ENCODE measurements around the gene RGMA.

RGMA gene

DNA sequence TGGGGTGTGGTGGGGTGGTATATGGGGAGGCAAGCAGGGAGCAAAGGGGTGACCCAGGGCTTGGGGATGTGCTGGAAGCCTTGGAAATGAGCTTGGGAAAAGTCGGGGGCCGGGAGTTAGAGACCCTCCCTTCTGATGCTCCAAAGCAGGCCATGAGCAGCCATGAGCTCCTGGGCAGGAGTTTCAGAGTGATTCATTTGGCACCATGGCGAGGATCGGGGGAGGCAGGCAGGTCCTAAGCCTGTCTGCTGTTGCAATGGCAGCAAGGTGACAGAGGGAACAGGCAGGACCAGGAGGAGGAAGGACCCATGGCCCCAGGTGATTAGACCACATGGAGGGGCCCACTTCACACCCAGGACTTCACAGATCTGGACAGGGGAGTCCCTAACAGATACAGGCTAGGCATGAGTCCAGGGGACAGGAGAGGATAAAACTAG is 21.3 kb downstream of the RGMA start:
- no peak for DNase-seq

DNA sequence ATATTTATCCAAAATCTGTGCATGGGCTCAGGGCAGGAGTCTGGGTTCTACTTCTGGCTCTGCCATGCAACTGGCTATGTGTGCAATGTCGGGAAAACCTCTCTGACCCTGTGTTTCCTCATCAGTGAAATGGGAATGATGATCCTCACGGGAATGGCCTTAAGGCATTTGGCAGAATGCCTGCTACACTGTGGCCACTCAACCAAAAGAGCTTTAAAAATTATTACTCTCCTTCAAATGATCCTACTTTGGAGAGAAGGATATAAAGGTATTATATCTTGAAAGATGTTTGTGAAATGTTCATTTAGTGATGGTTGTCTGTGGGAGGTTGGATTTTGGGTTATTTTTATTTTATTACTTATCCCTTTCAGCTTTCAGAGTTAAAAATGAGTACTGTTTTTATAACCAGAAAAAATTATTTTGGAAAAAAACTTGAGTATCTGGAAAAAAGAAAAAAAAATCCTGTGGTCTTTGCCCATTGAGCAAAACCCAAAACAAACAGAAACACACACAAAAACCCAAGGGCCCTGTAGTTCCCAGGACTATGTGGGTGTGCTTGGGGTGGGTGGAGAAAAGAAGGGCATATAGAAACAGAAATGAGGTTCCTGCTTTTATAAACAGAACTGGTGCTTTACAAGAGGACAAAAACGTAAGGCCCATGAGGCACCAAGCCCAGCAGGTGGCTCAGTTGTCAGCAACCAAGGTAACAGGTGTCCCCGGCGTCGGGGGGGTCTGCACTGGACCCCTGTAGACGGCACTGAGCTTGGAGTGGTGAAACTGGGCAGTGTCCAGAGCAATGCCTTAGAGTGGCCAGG is 22.0 kb downstream of the RGMA start:
- DNase-seq, result no peak

DNA sequence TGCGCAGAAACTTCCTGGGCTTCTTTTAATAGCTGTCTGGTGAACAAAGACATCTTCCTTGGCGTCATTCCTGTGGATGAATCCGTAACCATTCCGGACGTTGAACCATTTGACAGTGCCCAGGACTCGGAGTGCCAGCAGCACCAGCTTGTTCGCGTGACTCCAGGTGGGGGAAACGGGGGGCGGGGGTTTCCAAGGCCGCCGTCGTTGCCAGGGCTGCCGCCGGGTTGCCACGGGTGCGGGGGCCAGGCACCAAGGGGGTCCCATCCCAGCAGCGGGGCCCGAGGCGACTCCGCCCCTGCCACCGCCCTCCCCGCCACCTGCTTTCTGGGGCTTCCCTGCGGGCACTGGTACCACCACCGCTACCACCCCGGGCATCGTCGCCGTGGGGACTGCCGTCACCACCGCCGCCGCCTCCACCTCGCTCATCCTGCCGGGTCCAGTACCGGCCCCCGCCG is 22.8 kb downstream of the RGMA start:
- peak in 3 of 56 donors; percentile 47 to 51 (median 49) for DNase-seq

DNA sequence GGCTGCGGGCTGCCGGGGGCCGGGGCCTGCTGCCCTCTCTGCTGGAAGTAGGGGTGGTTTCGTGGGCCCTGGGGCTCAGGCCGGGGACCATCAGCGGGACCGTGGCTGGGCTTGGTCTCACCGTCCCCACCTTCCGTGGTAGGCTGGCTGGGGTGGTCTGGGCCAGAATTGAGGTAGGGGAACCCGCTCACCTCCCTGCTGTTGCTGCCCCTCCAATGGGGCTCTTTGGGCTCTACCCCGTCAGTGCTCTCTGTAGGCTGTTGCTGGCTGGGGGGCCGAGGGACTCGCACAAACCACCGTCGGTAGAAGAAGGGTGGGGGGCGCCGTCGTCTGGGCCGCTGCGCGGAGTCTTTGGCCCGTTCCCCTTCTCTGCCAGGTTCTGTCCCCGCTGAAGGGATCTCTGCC is 23.4 kb downstream of the RGMA start:
- no peak for DNase-seq

DNA sequence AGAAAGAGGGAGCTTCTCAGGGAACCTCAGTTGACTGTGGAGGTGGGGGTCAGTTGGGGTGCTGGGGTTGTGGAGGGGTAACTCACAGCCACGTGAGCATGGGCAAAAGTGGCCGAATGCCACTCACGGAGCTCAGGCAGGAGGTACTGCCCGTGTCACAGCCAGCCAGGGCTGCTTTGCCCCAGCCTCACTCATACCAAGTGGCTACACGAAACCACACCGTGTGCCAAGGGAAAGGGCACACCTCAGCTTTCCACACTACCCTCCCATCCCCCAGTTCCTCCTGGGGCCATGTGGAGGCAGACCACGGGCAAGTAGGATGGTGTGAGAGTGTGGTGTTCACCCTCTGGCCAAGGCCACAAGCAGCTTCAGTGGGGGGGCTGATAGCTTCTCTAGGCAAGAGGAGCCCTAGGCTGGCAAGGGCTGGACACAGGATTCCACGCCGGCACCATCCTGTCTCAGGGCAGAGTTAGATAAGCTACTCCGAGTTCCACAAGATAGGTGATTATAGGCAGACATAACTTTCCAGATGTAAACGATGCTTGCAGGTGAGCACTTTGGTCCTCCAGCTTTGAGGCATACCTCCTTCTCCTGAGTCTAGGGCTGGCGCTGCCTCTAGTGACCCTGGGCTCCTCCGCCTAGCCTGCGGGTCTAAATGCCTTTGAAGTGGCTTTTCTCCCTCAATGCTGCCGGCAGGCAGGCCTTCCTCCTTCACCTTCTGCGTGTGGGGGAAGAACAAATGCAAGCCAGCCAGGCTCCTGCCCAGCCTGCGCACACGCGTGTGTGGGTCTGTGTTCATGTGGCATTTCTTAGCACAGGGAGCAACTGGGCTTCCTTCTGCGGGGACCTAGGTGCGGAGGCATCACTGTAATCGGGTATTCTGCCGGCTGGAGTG is 25.0 kb downstream of the RGMA start:
- DNase-seq, result no peak

DNA sequence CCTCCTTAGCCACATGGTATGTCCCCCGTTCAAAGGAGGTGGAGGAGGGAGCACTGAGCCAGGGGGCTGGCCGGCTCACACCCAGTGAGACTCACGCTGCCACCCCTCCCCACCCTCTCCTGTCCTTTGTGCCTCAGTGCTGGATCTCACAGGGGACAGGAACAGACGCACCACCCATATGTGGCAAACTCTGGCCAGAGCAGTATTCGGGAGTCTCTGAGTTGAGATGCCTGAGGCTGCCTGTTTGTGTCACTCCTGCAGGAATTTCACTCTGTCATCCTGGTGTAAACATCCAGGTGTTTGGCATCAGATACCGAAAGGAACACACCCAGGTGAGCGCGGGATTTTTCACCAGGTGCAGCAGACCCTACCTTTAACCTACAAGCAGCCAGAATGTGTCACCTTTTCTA is 25.7 kb downstream of the RGMA start:
- DNase-seq, result peak in 1 of 56 donors; percentile 21

DNA sequence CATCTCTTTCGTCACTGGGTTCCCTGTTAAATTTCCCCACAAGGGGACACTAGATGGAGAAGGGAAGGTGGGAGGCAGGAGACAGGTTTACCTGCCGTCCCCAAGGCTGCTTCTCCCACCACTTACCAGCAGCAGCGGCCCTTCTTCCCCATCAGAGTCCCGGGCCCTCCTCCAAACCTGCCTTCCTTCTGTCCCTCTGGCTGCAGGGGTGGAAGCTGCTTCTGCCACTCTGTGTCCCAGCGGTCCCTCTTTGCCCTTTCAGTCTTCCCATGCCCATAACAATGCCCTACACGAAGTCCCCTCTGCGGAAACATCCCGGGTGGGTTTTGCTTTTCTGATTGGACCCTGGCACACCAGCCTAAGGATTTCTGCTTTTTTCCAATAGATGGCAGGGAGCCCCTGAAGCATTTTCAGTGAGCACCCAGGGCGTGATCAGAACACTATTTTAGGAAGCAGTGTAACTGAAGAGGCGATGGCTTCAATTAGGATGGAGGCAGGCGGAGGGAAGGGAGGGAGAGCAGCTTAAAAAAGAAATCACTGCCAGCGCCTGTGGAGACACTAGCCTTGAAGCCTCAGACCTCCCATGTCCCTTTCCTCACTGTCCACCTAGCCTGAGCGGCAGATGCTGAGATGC is 26.3 kb downstream of the RGMA start:
- peak in 1 of 56 donors; percentile 18 for DNase-seq

DNA sequence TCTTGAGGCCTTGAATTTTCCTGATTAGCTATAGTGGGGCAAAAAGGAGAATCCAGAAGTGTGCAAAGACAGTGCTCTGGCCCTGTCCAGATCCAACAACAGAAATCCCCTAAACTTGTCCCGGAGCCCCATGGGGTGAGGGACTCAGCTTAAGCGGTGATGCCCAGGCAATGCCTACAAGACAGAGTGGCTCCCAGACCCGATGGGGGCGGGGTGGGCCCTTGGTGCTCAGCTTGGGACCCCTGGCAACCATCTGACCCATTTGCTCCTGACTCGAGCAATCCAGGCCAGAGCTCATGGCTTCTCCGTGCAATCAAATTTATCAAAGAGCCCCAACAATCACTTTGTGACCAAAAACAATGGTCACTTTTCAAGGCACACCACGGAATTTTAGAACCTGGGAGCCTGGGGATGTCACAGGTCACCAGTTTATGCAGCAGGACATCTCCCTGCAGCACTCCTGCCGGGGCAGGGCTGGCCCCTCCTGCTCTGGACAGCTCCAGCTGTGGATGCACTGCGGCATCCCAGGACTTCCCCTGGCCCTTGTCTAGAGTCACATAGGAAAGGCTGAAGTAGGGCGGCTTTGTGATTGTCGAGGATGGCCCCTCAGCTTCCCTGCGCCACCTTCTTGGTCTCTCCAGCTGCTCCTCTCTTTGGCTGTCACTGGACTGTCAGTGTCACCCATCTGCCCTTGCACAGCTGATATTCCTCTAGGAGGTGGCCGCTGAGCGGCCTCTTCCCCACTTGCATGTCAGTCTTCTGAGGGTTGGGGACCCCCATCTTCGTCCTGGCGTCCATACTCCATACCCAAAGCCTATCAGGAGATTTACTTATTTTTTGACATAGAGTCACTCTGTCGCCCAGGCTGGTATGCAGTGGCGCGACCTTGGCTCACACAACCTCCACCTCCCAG is 28.4 kb downstream of the RGMA start:
- no peak for DNase-seq

DNA sequence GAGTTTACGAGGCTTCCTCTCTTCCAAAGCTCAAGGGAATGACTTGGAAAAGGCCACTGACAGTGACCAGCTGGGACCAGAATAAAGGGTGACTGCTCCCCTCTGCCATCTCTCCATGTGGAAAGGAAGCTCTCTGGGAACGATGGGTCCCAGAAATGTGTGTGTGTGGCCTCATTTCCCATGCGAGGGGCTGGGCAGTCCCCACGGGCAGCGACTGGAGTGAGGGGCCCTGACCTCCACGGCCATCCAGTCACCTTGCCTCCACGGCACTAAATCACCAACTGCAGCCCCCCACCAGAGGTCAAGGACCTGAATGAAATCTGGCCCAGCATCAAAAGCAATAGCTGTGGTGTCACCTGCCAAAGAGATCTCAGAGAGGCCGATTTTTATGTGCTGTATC is 29.6 kb downstream of the RGMA start:
- no peak for DNase-seq

DNA sequence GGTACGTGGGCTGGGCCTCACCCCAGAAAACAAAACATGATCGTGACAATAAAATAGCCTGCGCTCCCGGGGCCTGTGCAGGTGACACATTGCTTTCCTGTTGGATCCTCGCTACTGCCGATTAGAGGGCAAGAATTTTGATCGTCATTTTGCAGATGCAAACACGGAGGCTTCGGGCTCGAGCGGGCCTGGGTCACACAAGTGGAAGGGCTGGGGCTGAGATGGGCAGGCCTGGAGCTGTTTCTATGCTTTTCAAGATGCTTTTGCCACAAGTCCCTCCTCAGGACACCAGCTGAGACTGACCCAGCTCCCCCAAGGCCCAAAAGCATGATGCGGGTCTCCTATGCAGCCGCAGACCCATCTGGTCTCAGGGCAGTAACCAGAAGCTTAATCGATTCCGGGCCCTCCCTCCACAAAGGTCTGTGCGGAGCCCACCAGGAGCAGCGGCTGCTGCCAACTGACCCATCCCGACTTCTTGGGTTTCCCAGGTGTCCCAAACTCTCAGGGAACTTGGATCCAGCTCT is 30.0 kb downstream of the RGMA start:
- no peak for DNase-seq

DNA sequence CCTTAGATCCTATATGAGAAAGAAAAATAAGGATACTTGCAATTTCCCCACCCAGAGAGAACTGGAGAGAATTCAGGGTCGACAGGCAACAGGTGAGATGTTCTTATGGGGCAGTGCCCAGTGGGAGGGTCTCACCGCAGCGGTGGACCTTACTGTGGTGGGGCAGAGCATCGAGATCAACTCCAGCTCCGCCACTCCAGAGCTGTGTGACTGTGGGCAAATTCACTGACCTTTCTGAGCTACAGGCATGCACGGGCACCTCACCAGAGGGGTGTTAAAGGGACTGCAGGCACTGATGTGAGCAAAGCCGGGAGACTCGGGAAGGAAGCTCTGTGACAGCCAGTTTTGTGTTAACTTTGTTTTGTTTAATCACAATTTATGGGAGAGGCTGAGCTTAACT is 30.9 kb downstream of the RGMA start:
- no peak for DNase-seq

DNA sequence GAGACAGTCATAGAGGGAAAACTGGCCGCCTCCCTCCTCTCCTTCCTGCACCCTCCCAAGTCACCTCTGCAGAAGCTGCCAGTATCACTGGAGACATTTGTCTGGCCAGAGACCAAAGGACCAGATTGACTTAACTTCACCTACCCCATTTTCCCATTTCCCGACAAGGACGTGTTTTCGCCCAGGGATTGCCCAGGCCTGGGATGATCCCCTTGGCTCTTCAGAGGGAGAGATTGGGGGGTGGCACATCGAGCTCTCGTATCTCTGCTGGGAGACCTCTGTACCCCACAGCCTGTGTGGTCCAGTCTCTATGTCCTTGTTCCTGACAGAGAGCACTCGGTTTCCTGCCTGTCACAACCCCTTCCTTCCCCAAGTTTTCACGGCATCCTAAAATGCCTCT is 31.4 kb downstream of the RGMA start:
- DNase-seq, result no peak

DNA sequence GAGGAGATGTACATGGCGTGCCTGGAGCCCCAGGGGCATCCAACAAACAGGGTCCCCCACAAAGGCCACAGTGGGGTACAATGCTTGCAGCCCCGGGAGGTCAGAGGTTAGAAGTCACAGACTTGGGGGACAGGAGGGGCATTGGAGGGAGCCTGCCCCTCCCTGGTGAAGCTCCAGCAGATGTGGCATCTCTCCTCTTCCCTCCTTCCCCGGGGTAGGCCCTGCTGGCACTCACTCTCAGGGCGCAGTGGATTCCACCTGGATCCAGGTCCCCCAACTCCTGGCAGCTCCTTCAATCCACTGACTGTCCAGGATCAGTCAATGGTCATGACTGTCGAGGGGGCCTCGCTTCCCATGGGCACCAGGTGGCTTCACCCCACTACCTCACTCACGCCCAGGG is 32.2 kb downstream of the RGMA start:
- no peak for DNase-seq

DNA sequence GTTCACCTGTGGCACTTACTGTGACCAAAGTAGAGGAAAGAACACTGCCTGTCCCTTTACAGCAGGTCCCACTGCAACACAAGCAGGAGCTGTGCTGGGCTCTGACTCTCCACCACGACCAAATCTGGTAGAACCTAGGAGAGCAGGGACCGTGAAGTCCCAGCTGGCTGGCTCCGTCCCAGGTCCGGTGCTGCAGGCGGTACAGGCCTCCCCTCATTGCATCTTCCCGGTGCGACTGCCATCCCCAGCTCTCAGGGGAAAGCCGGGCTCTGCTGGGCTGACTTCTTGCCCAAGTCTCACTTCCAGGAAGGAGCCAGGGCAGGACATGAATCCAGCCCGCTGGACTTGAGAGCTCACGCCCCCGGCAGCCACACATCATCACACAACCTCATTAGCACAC is 33.8 kb downstream of the RGMA start:
- DNase-seq, result no peak

DNA sequence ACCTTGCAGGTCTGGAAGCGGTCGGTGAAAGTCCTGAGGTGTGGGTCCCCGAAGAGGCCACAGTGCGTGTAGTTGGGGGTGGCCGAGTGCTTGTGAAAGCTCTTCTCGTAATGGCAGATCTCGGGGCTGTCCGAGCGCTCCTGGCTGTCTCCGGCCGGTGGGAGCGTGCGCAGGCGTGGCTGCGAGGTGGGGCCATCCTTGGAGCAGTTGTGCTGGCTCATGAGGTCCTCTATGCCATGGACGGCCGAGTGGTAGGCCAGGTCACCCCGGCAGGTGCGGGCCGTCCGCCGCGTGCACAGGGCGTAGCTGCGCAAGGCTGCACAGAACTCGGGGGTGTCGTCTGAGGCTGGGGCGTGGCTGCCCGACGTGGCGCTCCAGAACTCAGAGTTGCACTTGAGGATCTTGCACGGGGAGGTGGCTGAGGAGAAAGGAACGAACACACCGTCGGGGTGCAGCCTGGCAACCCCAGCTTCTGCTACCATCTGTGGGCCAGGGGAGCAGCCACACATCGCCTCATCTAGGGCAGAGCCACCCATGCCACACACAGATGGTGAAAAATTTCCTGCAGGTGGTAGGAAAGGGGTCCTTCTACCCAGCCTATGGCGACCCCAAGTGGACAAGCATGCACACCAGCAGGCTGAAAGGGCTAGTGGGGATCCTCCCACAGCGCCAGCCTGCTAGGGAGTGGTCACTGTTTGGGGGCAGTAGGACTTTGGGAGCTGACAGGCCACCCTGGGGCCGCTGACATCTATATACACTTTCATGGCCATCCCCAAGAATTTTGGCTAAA is 36.7 kb downstream of the RGMA start:
- DNase-seq, result no peak

DNA sequence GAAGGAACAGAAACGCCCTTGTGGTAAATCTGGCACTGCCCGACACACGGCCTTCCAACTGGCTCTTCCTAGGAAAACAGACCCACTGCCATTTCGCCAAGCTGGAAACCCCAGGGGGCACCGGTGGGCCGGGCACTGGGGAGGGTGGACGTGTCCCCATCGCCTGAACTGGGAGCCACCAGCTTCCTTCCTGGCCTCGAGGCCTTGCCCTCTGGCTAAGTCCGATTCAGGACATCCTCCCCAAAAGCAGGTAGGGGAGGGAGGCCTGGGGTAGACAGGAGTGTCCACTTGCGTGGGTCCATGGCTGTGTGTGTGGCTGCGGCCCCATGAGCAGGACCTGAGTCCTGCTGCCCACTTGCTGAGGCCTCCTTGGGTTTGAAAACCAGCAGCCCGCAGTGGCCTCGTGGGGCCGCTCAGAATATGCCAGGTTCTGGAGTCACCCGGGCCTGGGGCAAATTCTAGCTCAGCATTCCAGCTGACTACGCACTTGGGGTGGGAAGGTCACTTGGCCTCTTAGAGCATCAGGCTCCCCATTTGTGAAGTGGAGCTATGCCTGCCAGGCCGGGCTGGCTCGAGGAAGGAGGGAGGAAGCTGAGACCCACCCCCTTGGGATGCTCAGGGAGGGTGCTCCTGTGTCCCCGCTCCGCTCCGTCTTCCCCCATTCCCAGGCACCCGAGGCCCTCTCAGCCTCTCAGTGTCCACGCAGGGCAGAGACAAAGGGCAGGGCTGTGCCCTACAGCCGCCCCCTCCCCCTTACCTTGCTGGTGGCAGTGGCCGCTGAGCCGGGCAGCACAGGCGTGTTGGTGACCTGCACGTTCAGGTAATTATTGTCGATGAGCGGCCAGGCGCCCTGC is 37.5 kb downstream of the RGMA start:
- peak in 2 of 56 donors; percentile 25 to 31 for DNase-seq

DNA sequence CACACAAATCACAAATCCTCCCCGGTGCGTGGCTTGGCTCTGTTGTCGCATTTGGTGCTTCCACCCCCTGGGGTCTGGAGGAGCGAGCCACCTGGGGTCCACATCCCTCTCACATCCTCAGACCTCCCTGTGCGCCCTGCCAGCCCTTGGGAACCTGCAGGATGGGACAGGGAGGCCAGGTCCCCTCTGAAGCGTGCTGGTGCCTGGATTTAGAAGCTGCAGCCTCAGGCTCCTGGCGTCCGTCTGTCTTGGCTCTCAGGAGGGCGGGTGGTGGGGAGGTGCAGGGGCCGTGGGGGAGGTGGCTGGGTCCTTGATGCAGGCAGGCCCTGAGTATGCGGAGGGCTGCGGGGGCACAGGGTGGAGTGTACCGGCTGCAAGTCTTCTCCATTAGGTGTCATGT is 38.4 kb downstream of the RGMA start:
- no peak for DNase-seq

DNA sequence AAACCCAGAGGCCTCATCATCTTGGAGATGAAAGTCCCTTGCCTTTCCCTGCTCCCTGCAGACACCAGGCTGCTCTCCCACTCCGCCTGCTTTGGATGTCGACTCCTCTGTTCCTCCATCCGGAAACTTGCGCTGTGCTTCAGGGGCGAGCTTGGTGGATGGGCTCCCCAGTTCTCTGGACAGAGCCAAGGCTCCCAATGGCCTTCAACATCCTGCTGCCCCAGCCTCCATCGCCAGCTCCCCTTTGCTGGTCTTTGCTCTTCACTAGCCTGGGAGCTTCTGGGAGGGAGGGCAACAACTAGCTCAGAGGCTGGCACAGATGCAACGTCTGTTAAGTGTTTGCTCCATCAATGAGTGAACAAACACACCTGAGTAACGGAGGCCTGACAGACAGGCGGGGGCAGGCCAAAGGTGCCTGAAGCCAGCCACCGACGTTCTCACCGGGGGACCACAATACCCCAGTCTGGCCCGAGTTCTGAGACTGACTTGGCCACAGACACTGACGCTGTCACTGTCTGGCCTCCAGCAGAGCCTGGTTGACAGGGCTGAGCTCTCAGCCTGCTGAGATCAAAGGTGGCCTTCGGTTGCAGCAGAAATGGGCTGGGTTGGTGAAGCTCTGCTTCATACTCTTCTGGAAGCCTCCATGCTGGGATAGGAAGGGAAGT is 39.0 kb downstream of the RGMA start:
- DNase-seq, result no peak

Data from nucleus accumbens (tissue), 56 donors.